Skin of body (tissue), 2 donors: ENCODE data around the gene RAC3. TPM values are rescaled to one million over a fixed set of nuclear protein-coding genes. Genes with fewer than 3 reads are reported as not detected.

Experiments
- DNase-seq: peaks from one replicate; lab custom pipeline; 2025; lab: John Stamatoyannopoulos, UW
- total RNA-seq: library from RNA; depleted of rRNA; stranded (reverse); fragments of >200 nt; gene quantifications from one replicate; pipeline ENCODE4 v1.2.3, GENCODE V29; 2014

Gene RAC3
- total RNA-seq, 1 donor from 2014 or later = 15.6 TPM

DNA sequence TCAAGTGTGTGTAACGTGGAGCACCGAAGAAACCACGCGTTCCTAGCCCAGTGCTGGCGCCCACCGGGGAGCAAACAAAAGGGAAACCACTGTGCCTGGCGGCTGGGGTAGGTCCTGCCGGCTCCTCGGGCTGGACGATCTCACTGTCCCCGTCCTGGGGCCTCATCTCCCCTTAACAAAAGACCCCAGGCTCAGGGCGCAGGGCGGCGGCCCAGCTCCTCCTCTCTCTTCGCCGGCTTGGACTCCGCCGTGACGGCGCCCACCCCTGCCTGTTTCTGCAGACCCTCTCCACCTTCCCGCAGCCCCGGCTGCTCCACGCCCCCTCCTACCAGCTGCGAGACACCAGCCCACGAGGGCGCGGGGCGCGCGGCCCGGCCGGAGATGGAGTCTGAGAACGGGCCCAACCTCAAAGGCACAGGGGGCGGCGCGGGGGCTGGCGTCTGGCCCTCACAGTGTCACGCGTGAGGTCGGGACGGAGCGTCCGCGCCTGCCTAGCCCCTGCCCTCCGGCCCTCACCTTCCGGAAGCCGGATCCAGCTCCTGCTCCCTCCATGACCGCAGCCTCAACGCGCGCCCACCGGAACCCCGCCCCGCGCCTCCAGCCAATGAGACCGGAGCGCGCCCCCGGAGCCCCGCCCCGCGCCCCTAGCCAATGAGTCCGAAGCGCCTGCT, 9.0 kb upstream of the RAC3 start, which contains the start of gene CENPX:
TSS of gene CENPX (minus strand) at position 569 of the 671 bp plus-strand sequence. CDS start at position 552, 17 bp downstream.
- no peak for DNase-seq

DNA sequence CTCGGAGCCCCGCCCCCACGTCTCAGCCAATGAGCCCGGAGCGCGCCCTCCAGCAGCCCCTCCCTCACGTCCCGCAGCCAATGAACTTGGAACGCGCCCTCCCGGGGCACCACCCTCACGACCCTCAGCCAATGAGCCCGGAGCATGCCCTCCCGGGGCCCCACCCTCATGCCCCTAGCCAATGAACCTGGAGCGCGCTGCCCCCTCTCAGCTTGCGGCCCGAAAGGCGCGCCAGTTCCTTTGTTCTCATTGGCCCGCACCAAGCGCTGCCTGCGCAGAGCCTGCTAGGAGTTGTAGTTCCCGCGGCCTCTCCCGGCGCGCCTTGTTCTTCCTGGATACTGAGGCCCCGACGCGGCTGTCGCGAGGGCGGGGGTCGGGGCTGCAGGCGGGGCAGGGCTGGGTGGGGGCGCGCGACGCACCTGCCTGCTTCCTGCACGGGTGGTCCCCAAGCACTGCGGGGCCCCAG, 8.5 kb upstream of the RAC3 start, which contains the start of gene LRRC45:
TSS of gene LRRC45 (plus strand) at position 325 of the 466 bp plus-strand sequence. CDS start 339 bp downstream, outside the sequence.
- peak; percentile 99 for DNase-seq

DNA sequence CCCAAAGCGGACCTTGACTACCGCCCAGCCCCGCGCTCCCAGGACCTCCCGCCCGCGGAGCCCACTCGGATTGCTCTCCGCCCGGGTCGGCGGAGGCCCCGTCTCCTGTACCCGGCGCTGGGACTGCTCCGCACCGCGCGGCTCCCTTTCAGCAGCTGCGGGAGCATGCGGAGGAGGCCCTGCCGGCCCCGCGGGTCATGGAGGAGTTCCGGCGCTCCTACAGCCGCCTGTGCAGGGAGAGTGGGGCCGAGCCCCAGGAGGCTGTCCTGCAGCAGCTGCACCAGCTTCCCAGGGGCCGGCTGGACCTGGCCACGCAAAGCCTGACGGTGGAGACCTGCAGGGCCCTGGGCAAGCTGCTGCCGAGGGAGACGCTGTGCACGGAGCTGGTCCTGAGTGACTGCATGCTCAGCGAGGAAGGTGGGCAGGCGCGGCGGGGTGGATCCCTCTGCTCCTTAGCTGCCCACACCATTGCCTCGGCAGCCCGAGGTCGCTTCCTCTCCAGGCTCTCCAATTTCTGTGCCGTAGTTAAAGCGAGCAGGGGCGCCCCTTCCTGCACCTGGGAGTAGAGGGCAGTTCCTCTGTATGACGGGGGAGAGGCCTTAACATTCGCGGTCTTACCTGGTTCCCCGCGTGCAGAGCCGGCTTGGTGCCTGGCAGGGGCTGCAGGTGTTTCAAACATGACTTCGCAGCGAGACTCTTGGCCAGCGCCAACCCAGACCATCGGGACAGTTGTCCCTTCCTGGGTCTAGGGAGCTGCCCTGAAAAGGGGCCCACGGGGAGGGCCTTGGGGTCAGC, 7.8 kb upstream of the RAC3 start:
- DNase-seq = no peak

DNA sequence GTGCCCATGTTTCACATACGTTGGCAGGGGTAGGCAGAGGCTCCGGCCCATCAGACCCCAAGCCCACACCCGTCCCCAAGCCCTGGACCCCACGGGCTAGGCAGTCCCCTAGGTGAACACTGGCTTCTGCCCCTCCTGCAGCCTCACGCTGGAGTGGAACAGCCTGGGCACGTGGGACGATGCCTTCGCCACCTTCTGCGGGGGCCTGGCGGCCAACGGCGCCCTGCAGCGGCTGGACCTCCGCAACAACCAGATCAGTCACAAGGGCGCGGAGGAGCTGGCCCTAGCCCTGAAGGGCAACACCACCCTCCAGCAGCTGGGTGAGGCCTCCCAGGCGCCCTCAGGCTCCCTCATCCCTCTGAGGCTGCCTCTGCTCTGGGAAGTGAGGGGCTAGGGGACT, 6.6 kb upstream of the RAC3 start:
- DNase-seq = no peak

DNA sequence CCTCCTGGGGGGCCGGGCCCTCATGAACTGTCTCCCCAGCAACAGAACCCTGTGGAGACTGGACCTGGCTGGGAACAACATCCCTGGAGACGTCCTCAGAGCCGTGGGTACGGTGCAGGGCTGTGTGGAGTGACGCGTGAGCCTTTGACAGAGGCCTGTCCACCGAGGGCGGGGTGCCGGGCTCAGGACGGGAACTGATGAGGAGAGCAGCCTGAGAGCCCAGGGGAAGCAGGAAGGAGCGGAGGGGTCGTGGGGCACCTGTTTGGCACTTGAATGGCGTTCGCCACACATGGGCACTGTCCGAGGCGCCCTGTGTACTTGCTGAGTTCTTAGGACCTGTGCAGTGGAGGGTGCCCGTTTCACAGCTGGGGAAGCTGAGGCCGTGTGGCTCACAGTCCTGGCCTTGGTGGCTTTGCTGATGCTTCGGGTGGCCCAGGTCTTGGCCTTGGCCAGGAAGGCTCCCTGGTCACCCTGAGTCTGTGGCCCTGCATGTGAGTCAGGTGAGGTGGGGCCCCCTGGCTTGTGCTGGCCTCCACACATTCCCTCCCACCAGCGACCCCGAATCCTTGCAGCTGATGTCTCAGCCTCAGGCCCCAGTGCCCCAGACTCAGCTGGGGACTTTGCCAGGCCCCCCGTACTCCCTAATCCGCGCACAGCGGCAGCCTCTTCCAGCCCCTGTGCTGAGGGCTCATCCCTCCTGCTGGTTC, 5.9 kb upstream of the RAC3 start:
- no peak for DNase-seq

DNA sequence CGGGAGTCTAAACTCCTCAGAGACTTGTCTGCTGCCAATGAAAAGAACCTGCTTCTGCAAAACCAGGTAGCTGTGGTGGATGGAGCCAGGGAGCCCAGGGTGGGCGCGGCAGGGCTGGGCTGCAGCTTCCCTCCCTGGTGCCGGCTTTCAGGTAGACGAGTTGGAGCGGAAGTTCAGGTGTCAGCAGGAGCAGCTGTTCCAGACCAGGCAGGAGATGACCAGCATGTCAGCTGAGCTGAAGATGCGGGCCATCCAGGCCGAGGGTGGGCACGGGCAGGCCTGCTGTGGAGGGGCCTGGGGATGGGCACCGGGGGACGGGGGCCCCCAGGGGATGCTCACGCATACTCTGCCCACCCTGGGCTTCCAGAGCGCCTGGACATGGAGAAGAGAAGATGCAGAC, 3.2 kb upstream of the RAC3 start:
- no peak for DNase-seq

DNA sequence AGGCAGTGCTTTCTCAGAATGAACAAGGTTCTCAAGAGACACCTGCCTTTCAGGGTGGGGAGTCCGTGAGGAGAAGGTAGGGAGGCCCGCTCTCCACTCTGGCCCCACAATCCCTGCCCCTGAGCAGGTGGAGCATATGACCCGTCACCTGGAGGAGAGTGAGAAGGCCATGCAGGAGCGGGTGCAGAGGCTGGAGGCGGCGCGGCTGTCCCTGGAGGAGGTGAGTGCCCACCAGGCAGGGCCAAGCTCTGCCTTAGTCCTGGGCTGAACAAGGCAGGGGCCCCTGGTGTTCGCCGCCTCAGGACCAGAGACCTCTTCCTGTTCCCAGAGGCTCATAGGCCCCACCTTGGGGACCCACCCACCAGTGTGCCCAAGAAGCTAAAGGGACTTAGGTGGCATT, 2.5 kb upstream of the RAC3 start:
- no peak for DNase-seq

DNA sequence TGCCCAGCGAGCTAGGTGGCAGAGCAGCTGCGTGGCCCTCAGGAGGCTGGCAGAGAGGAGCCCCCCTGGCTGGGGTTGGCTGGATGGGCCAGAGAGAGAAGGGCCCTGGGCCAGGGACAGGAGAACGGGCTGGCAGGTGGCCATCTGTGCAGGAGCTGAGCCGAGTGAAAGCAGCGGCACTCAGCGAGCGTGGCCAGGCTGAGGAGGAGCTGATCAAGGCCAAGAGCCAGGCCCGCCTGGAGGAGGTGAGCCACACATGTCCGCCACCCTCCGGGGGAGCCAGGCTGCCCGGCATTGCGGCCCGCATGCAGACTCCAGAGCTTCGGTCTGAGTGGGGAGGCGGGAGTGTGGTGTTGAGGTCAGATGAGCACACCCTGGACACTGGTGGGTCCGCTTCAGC, 2.1 kb upstream of the RAC3 start:
- no peak for DNase-seq

DNA sequence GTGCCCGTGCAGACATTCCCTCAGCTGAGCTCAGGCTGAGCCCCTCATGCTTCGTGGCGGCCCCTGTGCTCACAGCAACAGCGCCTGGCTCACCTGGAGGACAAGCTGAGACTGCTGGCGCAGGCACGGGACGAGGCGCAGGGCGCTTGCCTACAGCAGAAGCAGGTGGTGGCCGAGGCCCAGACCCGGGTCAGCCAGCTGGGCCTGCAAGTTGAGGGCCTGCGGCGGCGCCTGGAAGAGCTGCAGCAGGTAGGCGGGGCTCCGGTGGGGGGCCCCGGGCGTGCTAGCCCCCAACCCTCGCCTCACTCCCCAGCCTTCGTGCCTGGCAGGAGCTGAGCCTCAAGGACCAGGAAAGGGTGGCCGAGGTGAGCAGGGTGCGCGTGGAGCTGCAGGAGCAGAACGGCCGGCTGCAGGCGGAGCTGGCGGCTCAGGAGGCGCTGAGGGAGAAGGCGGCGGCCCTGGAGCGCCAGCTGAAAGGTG, 1.4 kb upstream of the RAC3 start:
- DNase-seq = no peak

DNA sequence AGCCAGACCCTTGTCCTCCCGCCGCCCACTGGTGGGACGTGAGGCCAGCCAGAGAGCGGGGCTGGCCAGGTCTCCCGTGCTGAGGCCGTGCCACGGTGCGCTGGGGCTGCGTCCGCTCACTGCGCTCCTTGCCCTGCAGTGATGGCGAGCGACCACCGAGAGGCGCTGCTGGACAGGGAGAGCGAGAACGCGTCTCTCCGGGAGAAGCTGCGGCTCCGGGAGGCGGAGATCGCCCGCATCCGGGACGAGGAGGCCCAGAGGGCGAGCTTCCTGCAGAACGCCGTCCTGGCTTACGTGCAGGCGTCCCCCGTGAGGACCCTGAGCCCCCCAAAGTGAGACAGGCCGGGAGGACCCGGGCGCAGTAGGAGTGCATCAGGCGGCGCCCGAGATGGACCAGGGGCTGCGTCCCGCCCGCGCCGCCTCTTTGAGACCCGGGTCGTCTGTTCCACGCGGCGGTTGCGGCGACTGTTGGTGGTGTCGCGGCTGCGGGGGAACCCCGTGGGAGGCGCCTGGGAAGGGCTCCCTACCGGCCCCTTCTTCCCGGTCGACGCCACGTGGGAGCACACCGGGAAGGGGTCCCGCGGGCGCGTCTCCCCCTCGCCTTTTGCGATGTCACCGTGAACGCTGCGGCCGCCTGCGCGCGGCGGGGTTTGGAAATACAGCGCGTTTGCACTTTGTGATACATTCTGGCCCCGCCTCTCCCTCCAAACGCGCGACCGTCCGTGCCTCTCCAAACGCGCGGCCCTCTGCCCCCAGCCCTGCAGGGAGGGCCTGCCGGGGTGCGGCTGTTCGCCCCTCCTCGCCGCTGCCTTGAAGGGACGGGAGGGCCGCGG, 792 bp upstream of the RAC3 start:
- DNase-seq = peak; percentile 77

DNA sequence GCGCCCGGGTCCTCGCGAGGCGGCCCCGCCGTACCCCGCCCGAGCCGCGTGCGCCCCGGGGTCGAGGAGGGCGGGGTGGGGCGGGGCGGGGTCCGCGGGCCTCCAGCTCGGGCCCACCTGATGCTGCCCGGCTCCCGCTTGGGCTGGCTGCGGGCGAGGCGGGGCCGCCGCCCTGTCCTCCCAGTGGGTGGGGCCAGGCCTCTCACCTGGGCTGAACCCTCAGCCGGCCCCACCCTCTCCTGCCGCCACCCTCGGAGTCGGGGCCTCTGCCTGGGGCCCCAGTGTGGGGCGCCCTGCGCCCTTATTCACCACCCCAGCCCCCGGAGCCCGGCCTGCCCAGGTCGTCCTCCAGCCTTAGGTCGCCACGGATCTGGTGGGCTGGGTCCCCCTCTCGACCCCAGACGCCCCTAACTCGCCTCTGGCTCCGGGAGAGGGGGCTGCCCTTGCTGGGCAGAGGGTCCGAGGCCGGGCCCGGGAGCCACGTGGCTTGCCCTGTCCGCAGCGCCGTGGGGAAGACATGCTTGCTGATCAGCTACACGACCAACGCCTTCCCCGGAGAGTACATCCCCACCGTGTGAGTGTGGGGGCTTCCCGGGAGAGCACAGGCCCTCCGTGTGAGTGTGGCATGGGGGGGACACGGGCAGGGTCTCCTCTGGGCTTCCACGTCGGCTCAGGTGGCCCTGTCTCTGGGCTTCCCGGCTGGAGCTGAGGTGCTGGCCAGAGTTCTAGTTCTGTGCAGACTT, 578 bp downstream of the RAC3 start:
- no peak for DNase-seq

DNA sequence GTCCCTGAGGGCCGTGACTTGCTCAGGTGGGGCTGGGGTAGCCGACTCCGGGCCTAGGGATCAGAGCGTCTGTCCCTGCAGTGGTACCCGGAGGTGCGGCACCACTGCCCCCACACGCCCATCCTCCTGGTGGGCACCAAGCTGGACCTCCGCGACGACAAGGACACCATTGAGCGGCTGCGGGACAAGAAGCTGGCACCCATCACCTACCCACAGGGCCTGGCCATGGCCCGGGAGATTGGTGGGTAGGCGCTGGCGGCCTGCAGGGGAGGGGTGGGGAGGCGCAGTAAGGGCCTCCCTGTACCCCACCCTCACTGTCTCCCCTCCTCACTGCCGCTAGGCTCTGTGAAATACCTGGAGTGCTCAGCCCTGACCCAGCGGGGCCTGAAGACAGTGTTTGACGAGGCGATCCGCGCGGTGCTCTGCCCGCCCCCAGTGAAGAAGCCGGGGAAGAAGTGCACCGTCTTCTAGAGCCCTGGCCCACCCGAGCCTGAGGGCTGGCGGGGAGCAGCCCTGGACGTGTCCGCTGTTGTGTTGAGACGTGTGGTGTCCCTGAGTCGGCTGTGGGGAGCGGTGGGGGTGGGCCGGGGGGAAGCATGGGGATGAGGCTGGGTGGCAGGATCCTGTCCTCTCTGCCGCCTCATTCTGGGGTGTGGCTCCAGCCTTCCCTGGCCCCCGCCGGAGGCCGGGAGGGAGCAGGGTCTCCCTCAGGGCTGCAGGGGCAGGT, 2.0 kb downstream of the RAC3 start:
- DNase-seq = no peak

DNA sequence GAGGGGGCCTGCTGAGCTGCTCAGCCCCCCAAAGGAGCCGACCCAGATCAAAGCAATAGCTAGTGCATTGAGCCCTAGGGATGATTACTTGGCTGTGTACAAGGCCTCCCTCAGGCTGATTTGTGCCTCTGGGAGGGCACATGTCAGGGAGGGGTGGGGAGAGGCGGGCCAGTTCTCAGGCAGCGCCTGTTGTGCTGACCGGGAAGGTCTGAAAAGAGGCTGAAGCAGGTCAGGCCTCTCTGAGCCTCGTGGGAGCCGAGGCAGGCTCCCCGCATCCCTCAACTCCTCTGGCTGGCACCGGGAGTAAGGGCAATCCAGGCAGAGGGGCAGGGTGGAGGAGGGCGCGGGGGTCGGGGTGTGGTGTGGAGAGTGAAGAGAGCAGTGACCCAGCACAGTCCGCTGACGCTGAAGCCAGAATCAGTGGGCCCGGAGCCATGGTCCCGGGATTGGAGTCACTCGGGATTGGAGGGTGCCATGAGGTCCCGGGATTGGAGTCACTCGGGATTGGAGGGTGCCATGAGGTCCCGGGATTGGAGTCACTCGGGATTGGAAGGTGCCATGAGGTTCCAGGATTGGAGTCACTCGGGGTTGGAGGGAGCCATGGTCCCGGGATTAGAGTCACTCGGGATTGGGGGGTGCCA, 3.0 kb downstream of the RAC3 start:
- DNase-seq = no peak

DNA sequence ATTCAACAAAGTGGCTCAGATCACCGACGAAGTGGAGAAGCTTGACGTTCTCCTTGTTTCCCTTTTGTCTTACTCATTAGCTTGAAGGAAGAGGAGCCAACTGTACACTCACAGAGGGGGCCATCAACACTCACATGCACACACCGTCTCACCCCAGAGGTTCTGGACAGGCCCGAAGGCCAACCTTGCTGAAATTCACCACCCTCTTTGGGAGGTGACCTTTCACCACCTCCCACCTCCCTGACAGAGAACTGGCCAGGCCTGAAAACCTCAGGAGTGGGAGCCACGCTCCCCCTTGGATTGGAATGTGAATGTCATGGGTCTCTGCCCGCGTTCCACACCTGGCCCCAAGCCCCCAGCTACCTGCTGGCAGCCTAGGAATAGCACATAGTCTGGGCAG, 4.0 kb downstream of the RAC3 start:
- no peak for DNase-seq

DNA sequence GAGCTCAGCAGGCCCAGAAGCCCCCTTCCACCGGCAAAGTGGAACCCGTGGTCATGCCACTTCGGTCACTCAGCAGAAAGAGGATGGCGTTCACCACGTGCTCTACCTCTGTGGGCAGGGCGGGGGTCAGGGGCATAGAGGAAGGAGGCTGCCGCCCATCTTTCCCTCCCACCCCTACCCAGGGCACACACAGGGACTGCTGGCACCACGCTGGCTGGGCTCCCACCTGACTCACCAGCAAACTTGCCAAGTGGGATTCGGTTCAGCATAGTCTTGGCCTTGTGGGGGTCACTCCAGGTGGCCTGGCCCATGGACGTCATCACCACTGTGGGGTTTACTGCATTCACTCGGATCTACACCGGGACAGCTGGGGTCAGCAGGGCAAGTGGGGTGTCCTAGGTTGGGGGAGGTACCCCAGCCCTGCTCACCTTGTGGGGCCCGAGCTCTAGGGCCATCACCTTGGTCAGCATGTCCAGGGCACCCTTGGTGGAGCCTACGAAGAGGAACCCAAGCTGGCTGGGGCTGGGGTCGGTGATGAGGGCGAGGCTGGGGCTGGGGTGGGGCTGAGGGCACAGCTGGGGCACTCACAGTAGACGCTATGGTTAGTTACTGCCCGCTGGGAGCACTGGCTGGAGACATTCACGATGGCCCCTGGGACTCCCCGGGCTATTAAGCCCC, 4.6 kb downstream of the RAC3 start:
- DNase-seq = no peak

DNA sequence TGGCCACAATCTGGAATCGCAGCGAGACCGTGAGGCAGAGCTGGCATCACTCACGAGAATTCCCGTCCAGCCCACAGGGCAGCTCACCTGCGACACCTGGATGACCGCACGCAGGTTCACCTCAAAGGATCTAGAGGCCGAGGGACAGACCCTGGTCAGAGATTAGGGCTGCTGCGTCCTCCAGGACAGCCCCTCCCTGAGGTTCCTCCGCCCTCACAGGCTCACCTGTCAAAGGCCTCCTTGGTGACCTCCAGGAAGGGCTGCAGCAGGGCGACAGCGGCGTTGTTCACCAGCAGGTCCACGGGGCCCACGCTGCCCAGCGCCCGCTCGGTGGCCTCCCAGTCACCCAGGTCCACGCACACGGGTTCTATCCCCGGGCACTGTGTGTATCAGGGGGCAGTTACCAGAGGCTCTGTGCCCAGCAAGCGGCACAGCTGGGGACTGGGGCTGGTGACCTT, 5.2 kb downstream of the RAC3 start:
- DNase-seq = no peak

DNA sequence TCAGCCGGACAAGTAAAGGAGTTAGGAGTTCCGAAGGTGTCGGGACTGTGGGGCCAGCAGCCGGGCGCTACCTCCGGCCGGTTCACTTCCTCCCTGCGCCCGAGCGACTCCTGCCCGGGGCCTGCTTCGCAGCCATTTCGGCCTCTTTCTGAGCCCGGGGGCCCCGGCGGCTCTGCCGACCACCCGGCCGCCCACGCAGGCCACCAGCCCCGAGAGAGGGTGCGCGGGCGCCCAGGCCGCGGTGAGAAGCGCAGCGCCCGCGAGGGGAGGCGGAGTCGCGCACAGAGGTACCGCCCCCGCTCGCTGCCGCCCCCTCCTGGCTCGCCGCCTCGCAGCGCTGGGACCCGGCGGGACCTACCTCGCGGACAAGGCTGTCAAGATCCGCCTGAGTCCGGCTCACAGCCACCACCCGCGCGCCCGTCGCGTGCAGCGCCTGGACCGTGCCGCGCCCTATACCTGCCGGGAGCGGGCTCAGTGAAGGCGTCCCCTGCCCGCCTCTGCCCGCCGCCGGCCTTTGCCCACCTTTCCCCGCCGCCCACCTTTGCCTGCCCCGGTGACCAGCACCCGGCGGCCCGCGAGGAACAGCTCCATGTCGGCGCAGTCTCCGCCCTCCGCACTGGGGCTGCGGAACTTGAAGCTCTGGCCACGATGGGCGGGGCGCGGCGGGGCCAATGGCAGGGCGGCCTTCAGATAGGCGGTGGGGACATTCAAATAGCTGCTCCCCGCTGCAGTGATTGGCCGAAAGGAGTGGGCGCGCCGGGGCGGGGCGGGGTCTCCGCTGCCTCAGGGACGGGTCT, 5.8 kb downstream of the RAC3 start, which contains the start of gene DCXR:
TSS of gene DCXR (minus strand) at position 606 of the 797 bp plus-strand sequence. CDS start at position 591, 15 bp downstream.
- peak; percentile 80 for DNase-seq

DNA sequence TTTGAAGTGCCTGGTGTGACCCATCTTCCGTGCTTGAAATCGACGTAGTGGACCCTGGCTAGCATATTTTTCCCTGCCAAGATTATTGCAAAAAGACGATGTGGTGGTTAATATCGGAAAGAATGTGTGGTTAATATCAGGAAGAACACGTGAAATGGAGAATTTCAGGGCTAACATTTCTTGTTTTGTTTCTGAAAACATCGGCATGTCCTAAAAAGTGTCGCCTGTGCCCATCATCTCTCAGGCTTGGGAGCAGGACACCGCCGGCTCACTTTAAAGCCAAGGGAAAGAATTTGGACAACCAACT, 6.4 kb downstream of the RAC3 start:
- DNase-seq = peak; percentile 69
